OCI-LY3 (cell line): Measurements from ENCODE around the gene PACRG.

ENCODE experiments used
- EZH2phosphoT487 ChIP-seq: fragments of 200-600 bp; shearing (Covaris generic); IDR thresholded peaks from 2 replicates; pipeline ENCODE4 v1.6.1; 2018; ENCODE audit warnings: antibody characterized with exemption, mixed run types, low read depth
- TF ChIP-seq, protein P1 (sequence below): fragments of 200-600, 300-600 bp; sonication (generic); IDR thresholded peaks from 2 replicates; pipeline ENCODE4 v1.5.1; 2014; ENCODE audit warnings: antibody characterized with exemption, low read length, low read depth

- TF ChIP-seq, protein P1, sequence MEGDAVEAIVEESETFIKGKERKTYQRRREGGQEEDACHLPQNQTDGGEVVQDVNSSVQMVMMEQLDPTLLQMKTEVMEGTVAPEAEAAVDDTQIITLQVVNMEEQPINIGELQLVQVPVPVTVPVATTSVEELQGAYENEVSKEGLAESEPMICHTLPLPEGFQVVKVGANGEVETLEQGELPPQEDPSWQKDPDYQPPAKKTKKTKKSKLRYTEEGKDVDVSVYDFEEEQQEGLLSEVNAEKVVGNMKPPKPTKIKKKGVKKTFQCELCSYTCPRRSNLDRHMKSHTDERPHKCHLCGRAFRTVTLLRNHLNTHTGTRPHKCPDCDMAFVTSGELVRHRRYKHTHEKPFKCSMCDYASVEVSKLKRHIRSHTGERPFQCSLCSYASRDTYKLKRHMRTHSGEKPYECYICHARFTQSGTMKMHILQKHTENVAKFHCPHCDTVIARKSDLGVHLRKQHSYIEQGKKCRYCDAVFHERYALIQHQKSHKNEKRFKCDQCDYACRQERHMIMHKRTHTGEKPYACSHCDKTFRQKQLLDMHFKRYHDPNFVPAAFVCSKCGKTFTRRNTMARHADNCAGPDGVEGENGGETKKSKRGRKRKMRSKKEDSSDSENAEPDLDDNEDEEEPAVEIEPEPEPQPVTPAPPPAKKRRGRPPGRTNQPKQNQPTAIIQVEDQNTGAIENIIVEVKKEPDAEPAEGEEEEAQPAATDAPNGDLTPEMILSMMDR = no peak
- no peak for TF ChIP-seq EZH2phosphoT487
Observed at GRCh38 chr6:163165155-163165910, 437.6 kb downstream of the PACRG start.
